HepG2 (cell line): ENCODE data around the gene BPIFB2. TPM values are rescaled to one million over a fixed set of nuclear protein-coding genes. Genes with fewer than 3 reads are reported as not detected.

ENCODE experiments used
- AFF4 ChIP-seq: sonication (generic); formaldehyde crosslinking; IDR thresholded peaks from 2 replicates; pipeline ENCODE4 v1.4.0; 2020; ENCODE audit warnings: missing genetic modification reagents
- EED ChIP-seq: sonication (generic); formaldehyde crosslinking; IDR thresholded peaks from 2 replicates; pipeline ENCODE4 v1.5.0; 2020; ENCODE audit warnings: mild to moderate bottlenecking, missing genetic modification reagents
- GFI1 ChIP-seq: sonication (generic); formaldehyde crosslinking; IDR thresholded peaks from 2 replicates; pipeline ENCODE4 v1.5.0; 2020; ENCODE audit warnings: missing genetic modification reagents, mild to moderate bottlenecking, borderline replicate concordance
- IKZF5 ChIP-seq: IDR thresholded peaks from 2 replicates; pipeline ENCODE4 v1.6.1; 2018; ENCODE audit warnings: missing genetic modification reagents, mild to moderate bottlenecking, missing compliant biosample characterization
- ISL2 ChIP-seq: sonication (generic); formaldehyde crosslinking; IDR thresholded peaks from 2 replicates; pipeline ENCODE4 v1.5.0; 2020; ENCODE audit warnings: missing genetic modification reagents
- SMARCE1 ChIP-seq: fragments of 450-650 bp; IDR thresholded peaks from 2 replicates; pipeline ENCODE4 v1.6.1; 2017; ENCODE audit warnings: borderline replicate concordance
- TBX2 ChIP-seq: sonication (generic); formaldehyde crosslinking; IDR thresholded peaks from 2 replicates; pipeline ENCODE4 v1.5.0; 2020; ENCODE audit warnings: missing genetic modification reagents, mild to moderate bottlenecking, borderline replicate concordance
- ZNF281 ChIP-seq: sonication (generic); formaldehyde crosslinking; IDR thresholded peaks from 2 replicates; pipeline ENCODE4 v1.4.0; 2020; ENCODE audit warnings: missing genetic modification reagents, borderline replicate concordance
- ZNF564 ChIP-seq: sonication (generic); formaldehyde crosslinking; IDR thresholded peaks from 2 replicates; pipeline ENCODE4 v1.8.1; 2023; ENCODE audit warnings: mild to moderate bottlenecking, missing genetic modification reagents
- ZNF646 ChIP-seq: sonication (generic); formaldehyde crosslinking; IDR thresholded peaks from 2 replicates; pipeline ENCODE4 v1.9.0; 2021; ENCODE audit warnings: mild to moderate bottlenecking, missing genetic modification reagents
- ZNF7 ChIP-seq: IDR thresholded peaks from 2 replicates; pipeline ENCODE4 v1.6.1; 2016; ENCODE audit warnings: missing biosample characterization, missing genetic modification reagents
- ZNF784 ChIP-seq: sonication (generic); formaldehyde crosslinking; IDR thresholded peaks from 2 replicates; pipeline ENCODE4 v1.5.1; 2020; ENCODE audit warnings: missing genetic modification reagents, mild to moderate bottlenecking, borderline replicate concordance
- polyA plus RNA-seq, 8 experiments: library from polyadenylated mRNA; depleted of rRNA in 3 of 8; stranded (reverse) in 7 of 8; unstranded in 1 of 8; fragments of >200 nt; fragmentation: Illumina TruSeq in 4 of 8; extraction: Trizol in 4 of 8; gene quantifications; 2 replicates each; pipeline versions ENCODE4 v1.2.1 to v1.2.3, GENCODE V29; 2011 to 2016; ENCODE audit warnings: low read depth in 4 of 8, missing spikeins in 1 of 8, mixed read lengths in 1 of 8; ENCODE audit not compliant: insufficient read depth in 1 of 8
- total RNA-seq, 5 experiments: library from RNA; depleted of rRNA; stranded (reverse); fragments of >200 nt; fragmentation: Illumina TruSeq; extraction: Trizol; gene quantifications; 2 replicates each; pipeline ENCODE4 v1.2.3, GENCODE V29; 2016; ENCODE audit warnings: low read depth in 1 of 5

Gene BPIFB2
- total and polyA plus RNA-seq, 2 of the 13 experiments (the other 11 are each of a cell fraction or from before 2014, with no cell fraction given) = 54.5 to 902 TPM

GRCh38 chr20:33005908-33006775 is 1.4 kb upstream of the BPIFB2 start (continued):
- TF ChIP-seq ZNF646 (CRISPR knock-in tag) (no peak; the same call in 1 of the 2 replicates), EED (CRISPR knock-in tag) (peak; percentile 19; the same call in 1 of the 2 replicates), IKZF5 (CRISPR knock-in tag) (peak; percentile 99), SMARCE1 (no peak), ZNF281 (CRISPR knock-in tag) (peak; percentile 78; the same call in 1 of the 2 replicates), TBX2 (CRISPR knock-in tag) (peak; percentile 99), ZNF7 (no peak), GFI1 (CRISPR knock-in tag) (peak; percentile 65; the same call in 1 of the 2 replicates), ZNF564 (CRISPR knock-in tag) (no peak), AFF4 (CRISPR knock-in tag) (no peak; the same call in 1 of the 2 replicates), ZNF784 (peak; percentile 77; the same call in 1 of the 2 replicates), ISL2 (CRISPR knock-in tag) (peak; percentile 96)
